ENCODE measurements around the gene ENG. TPM values are rescaled to one million over a fixed set of nuclear protein-coding genes. Genes with fewer than 3 reads are reported as not detected.

The ENG gene
- total RNA-seq, 1 donor = 60.8 TPM

DNA sequence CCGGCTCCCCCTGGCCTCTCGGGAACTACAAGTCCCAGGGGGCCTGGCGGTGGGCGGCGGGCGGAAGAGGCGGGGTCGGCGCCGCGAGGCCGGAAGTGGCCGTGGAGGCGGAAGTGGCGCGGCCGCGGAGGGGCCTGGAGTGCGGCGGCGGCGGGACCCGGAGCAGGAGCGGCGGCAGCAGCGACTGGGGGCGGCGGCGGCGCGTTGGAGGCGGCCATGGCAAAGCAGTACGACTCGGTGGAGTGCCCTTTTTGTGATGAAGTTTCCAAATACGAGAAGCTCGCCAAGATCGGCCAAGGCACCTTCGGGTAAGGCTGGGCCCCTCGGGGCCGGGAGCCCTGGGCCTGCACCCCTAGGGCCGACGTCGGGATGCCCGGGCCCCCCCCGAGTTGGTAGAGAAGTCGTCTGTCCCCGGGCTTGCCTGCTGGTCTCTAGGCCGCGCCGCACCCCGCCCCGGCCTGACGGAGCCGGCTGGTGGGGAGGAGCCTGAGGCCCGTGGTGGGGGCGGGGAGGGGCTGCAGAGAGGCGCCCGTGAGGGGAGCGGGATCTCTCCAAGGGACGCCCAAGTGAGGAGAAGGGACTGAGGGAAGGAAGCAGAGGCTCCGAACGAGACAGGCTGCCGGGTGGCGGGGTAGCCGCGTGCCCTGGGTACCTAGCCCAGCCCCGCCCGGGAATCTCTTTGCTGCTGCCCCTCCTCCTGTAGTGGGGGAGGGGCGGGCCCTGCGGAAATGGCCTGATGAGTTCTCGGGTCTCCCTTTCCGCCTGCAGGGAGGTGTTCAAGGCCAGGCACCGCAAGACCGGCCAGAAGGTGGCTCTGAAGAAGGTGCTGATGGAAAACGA, 68.3 kb downstream of the ENG start, which contains the start of gene CDK9:
TSS of gene CDK9 (plus strand) at position 102 of the 840 bp plus-strand sequence. CDS start at position 217, 115 bp downstream.
- Histone ChIP-seq H3K4me2 (ENCODE audit: insufficient read depth, low read length) (peak within 1 kb of the TSS; percentile 91), H3K9me3 (ENCODE audit: low read depth, low read length) (no peaks in the 10 kb centered on the region), H2AFZ (ENCODE audit: low read length) (peak within 1 kb of the TSS; percentile 60), H3K4me3 (ENCODE audit: insufficient read depth, low read length) (peak within 1 kb of the TSS; percentile 98), H3K27ac (ENCODE audit: low read depth, low read length) (peak within 1 kb of the TSS; percentile 66), H3K4me1 (ENCODE audit: insufficient read depth, low read length) (peaks cover 9% of the 10 kb centered on the region), H3K79me2 (ENCODE audit: insufficient read depth, low read length) (peaks cover 52% of the 10 kb centered on the region), H3K36me3 (ENCODE audit: insufficient read depth, low read length) (peaks cover 41% of the 10 kb centered on the region), H4K20me1 (ENCODE audit: insufficient read depth, low read length) (peaks cover 50% of the 10 kb centered on the region), H3K27me3 (ENCODE audit: insufficient read depth, low read length) (no peaks in the 10 kb centered on the region)
- TF ChIP-seq, protein P1, sequence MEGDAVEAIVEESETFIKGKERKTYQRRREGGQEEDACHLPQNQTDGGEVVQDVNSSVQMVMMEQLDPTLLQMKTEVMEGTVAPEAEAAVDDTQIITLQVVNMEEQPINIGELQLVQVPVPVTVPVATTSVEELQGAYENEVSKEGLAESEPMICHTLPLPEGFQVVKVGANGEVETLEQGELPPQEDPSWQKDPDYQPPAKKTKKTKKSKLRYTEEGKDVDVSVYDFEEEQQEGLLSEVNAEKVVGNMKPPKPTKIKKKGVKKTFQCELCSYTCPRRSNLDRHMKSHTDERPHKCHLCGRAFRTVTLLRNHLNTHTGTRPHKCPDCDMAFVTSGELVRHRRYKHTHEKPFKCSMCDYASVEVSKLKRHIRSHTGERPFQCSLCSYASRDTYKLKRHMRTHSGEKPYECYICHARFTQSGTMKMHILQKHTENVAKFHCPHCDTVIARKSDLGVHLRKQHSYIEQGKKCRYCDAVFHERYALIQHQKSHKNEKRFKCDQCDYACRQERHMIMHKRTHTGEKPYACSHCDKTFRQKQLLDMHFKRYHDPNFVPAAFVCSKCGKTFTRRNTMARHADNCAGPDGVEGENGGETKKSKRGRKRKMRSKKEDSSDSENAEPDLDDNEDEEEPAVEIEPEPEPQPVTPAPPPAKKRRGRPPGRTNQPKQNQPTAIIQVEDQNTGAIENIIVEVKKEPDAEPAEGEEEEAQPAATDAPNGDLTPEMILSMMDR (IDR thresholded peaks at IDR 0.05; ENCODE audit: extremely low read depth, low read depth, low read length) = no peak
- peak; percentile 100 for DNase-seq (ENCODE audit: insufficient read length, low spot score, missing footprints)

GRCh38 chr9:127785023-127785932, 69.2 kb downstream of the ENG start:
- Histone ChIP-seq H2AFZ (ENCODE audit: low read length) (peak overlapping the region; percentile 60), H3K4me1 (ENCODE audit: insufficient read depth, low read length) (peaks cover 9% of the 10 kb centered on the region), H3K4me3 (ENCODE audit: insufficient read depth, low read length) (peak overlapping the region; percentile 98), H3K27ac (ENCODE audit: low read depth, low read length) (no peak overlapping the region), H4K20me1 (ENCODE audit: insufficient read depth, low read length) (peaks cover 42% of the 10 kb centered on the region), H3K4me2 (ENCODE audit: insufficient read depth, low read length) (peak overlapping the region; percentile 67), H3K9me3 (ENCODE audit: low read depth, low read length) (no peaks in the 10 kb centered on the region), H3K27me3 (ENCODE audit: insufficient read depth, low read length) (no peaks in the 10 kb centered on the region), H3K36me3 (ENCODE audit: insufficient read depth, low read length) (peaks cover 32% of the 10 kb centered on the region), H3K79me2 (ENCODE audit: insufficient read depth, low read length) (peaks cover 45% of the 10 kb centered on the region)
- peak; percentile 100 for DNase-seq (ENCODE audit: insufficient read length, low spot score, missing footprints)
- TF ChIP-seq, protein P1 (IDR thresholded peaks at IDR 0.05; ENCODE audit: extremely low read depth, low read depth, low read length) = peak; percentile 51

DNA sequence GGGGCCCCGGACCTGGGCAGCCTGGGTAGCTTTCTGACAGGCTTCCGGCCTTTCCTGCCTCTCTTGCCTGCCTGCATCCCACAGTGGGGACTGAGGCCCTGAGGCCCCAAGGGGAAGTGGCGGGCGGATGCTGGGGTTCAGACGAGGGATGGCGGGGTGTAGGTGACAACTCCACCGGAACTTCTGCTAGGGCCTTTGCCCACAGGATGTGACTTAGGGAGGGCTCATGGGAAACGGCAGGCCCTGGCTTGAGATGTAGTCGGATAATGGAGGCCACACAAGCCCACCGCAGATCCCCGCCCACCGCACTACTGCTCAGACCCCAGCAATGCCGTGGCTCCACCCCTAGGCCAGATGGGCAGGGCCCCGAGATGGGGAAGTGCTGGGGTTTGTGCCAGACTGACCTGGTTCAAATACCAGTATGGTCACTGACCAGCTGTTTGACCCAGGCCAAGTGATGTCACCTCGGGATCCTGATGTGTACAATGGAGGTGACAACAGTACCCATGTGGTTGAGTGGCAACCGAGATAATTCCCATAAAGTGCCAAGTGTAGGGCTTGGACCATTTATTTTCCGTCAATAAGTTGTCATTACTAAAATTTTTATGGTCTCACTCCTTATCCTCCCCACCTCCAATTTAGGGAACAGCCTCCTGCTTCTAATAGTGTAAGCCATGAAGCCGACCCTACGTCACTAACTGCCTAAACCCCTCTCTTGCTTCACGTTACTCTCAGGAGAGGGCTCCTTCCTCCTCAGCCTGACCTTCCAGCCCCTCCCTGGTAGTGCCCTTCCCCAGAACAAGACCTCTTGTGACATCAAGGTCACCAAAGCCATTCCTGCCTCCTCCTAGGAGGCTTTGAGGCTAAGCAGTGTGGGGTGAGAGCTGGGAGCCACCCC, 71.1 kb downstream of the ENG start:
- peaks cover 13% of the 10 kb centered on the region for H3K36me3 ChIP-seq (ENCODE audit: insufficient read depth, low read length)
- no peaks in the 10 kb centered on the region for H3K9me3 ChIP-seq (ENCODE audit: low read depth, low read length)
- H3K79me2 ChIP-seq (ENCODE audit: insufficient read depth, low read length) = peaks cover 26% of the 10 kb centered on the region
- no peaks in the 10 kb centered on the region for H3K27me3 ChIP-seq (ENCODE audit: insufficient read depth, low read length)
- DNase-seq (ENCODE audit: insufficient read length, low spot score, missing footprints) = peak; percentile 78
- H3K27ac ChIP-seq (ENCODE audit: low read depth, low read length) = no peak overlapping the region
- peaks cover 24% of the 10 kb centered on the region for H4K20me1 ChIP-seq (ENCODE audit: insufficient read depth, low read length)
- TF ChIP-seq, protein P1 (IDR thresholded peaks at IDR 0.05; ENCODE audit: extremely low read depth, low read depth, low read length) = no peak
- peaks cover 9% of the 10 kb centered on the region for H3K4me1 ChIP-seq (ENCODE audit: insufficient read depth, low read length)
- no peak overlapping the region for H3K4me3 ChIP-seq (ENCODE audit: insufficient read depth, low read length)
- H3K4me2 ChIP-seq (ENCODE audit: insufficient read depth, low read length) = no peak overlapping the region
- no peak overlapping the region for H2AFZ ChIP-seq (ENCODE audit: low read length)
